NCI-H524 (cell line): ENCODE data around the gene PI4KB.

Experiments used
- DNase-seq, 2 experiments: peaks; one replicate each; lab custom pipeline; 2025; lab: John Stamatoyannopoulos, UW

Gene PI4KB

DNA sequence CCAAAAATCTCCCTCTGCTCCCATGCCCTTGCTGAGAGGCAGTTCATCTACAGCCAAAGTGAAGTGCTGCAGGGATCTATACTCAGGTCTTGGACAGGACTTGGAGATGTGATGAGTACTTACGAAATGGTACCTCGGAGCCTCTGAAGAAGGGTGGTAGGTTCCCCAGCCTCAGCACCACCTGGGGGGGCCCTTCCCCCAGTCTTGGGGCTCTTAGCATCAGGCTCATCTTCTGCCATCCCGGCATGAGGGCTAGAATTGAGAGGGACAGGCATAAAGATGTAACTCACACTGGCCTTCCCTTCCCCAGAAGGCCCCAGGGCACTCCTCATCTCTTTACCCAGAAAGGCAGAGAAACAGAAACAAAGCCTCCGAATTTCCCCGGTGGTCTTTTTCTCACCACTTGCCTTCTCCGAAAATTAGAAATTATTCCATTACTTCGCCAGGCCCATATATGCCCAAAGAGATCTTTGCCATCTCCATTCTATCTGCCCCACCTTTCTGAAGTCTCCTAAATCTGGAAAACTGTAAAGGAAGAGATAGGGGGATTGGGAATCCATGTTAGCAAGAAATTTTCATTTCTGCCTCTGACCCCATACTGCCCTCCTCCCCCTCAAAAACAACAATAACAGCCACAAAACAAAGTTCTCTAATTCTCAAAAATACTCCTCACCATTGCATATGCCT lies 19.0 kb upstream of the PI4KB start:
- peak in 1 of 2 experiments; percentile 16 for DNase-seq

DNA sequence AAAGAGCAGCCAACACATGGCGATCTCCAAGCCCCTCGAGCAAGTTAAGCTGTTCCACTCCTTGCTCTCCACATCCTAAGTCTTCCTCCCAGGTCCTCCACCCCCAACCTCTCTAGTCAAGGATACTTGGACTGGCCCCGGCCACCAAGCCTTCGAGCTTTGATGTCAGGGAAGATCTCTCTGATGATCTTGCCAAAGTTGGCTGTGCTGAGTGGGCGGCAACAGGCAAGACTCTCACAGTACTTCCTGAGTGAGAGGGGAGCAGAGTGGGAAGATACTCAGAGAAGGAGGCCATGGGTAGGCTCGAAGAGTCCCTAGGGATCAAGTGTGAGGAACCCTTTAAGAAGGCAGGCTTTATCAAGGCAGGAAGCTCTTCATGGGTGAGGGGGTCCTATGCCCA lies 17.1 kb upstream of the PI4KB start:
- no peak for DNase-seq

DNA sequence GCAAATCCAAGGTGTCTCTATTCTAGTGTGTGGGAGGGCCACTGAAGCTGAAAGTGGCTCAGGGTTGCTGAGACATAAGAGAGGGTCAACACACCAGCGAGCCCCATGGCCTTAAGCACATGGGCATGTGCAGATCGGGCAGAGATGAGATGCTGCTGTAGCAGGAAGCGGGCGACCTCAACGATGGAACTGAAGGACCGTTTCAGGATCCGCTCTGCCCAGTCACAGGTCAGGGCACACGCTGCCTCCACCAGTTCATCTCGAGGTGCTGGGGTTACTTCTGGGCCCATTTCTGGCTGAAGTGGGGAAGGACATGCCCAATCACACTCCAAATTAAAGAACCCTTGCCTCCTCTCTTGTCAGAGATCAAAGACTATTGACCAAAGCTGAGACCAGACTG lies 16.4 kb upstream of the PI4KB start:
- DNase-seq, result no peak

DNA sequence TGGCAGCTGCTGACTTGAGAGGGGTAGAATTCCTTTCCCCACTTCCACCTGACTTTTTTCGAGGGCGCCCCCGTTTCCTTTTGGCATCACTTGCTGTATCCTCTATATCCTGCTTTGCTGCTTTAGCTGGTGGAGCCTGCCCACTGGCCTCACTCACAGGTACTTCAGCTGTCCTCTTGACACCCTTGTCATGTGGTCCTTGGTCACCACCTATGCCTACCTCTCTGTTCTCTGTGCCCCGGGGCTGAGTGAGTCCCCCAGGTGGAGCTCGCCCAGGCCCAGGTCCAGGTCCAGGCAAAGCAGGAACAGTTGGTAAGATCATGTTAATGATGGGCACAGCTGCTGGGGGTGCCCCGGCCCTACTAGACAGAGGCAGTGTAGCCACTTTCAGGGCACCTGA lies 15.4 kb upstream of the PI4KB start:
- no peak for DNase-seq

DNA sequence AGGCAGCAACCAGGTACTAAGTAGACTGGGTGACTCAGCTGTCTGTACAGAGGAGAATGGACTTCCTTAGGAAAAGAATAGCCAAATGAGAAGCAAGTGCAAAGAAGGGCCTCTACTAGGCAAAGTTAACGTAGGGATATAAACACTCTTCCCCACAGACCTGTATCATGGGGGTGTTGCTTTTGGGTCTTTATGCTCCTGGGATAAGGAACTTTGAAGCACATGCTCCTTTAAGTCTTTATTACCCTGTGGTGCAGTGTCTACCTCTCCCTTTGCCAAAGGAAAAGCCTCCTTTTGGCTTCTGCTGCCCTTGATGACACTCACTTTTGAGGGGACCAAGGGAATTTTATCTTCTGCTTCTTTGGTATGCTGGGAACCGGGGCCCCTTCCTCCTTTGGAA lies 14.8 kb upstream of the PI4KB start:
- DNase-seq, result no peak

DNA sequence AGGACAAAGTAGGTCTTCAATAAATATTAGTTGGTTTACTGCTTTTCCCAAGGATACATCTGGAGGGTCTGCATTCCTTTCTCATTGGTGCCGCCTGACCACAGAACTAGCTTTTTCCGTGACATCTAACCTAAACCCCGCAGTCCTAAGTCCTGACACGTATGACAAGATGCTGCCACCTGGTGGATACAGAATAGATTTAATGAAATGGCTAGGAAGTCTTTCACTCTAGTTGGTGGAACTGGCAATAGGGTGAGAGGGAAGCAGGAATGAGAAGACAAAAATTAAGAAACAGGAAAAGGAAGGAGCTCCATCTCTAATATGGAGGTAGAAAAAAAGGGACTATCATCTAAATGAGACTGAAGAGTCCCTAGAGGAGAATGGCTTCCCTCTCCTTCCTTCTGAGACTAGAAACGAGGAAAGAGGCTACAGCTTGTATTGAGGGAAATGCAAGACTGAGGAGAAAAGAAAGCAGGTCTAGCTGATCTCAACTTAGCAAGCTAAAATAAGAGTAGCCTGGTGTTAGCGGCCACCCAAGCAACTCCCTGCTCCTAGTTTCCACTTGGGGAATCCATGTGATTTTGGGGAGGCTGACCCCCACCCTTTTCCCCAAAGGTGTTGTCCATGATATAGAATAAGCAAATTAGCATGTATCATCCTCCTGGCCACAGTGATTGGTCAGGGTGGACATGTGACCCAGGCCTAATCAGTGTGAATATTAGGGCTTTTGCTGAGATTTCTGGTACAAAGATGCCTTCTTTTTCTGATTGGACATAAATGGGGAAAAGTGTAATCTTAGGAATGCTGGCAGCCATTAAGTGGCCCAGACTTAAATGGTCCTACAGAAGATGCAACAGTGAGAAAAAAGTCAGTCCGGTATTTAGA lies 13.9 kb upstream of the PI4KB start:
- peak; percentile 29 to 79 for DNase-seq

DNA sequence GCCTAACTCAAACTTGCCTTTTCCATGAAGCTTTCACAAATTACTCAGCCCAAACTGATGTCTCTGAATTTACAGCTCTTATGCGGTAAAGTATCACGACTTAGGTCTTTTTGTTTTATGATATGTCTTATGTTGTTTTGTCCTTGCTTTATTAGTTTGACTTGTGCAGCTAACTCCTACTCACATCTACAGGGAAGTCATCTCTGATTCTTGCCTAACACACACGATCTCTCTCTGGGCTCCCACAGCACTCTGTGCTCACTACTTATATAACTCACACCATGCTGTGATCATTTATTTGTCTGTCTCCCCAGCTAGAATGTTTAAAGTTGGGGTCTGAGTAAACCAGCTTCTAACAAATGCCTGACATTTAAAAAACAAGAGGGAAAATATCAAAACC lies 9.3 kb upstream of the PI4KB start:
- DNase-seq, result no peak

DNA sequence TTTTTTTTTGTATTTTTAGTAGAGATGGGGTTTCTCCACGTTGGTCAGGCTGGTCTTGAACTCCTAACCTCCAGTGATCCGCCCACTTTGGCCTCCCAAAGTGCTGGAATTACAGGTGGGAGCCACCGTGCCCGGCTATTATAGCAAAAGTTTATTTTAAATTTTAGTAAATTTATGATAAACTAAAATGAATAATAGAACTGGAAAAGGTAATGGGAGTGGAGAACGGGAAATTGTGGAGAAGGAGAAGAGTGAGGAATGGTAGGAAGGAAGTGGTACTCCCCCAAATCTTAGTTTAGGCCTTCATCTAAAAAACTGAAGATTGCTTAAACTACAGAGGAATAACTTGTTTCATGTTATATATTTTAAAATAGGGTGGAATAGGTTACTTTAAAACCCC lies 7.6 kb upstream of the PI4KB start:
- no peak for DNase-seq

DNA sequence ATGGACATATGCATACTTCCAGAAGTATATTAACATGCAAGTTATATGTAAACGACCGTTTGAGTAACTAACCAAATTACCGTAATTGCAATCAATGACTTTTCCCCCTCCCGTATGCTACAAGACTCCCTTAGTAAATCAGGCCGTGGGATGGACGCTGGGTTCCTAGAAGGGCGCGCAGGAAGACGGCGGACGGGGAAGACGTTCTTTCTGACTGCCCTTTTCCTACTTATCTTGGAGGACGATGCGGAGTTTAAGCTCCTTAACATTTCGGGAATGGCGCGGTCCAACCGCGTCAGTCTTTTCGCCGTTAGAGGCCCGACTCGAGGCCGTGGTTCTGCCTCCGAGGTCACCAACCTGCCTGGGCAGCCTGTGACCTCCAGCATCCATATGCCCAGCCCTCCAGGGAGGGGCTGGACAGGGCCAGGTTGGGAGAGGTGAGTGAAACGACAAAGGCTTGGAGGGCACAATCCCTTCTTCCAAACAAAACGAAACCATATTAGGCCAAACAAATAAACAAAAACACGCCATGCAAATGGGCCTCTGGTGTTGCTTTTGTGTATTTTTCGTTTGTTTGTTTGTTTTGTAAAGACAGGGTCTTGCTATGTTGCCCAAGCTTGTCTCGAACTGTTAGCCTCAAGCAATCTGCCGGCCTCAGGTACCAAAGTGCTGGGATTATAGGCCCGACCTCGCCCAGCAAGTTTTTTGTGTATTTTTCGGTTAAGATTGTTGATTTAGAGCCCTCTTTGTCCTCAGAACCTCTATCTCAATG lies 873 bp upstream of the PI4KB start:
- no peak for DNase-seq

DNA sequence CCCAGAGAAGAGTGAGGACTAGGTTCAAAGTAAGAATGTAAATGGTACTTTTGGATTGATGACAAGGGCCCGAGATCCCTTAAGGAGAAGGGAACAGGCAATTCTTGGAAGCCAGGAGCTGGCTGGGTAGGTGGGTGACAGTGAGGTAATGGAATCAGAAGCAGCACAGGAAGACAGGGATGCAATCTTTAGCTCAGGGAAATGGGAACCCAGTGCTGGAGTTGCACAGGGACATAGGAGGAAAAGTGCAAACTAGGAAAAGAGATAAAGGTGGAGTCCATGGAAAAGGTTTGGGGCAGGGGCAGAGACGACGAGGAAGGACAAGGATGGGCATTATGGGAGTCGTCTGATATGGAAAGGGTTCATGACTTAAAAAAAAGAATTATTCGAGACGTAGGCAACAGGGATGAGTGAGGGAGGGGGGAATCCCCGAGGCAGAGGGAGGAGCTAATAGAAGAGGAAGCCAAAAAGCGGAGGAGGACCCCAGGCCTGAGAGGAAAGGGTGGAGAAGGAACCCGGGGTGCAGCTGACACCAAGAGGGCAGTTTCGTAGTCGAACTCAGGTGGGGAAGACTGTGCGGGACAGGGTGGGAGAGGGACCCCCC lies 495 bp downstream of the PI4KB start:
- DNase-seq, result peak in 1 of 2 experiments; percentile 42

DNA sequence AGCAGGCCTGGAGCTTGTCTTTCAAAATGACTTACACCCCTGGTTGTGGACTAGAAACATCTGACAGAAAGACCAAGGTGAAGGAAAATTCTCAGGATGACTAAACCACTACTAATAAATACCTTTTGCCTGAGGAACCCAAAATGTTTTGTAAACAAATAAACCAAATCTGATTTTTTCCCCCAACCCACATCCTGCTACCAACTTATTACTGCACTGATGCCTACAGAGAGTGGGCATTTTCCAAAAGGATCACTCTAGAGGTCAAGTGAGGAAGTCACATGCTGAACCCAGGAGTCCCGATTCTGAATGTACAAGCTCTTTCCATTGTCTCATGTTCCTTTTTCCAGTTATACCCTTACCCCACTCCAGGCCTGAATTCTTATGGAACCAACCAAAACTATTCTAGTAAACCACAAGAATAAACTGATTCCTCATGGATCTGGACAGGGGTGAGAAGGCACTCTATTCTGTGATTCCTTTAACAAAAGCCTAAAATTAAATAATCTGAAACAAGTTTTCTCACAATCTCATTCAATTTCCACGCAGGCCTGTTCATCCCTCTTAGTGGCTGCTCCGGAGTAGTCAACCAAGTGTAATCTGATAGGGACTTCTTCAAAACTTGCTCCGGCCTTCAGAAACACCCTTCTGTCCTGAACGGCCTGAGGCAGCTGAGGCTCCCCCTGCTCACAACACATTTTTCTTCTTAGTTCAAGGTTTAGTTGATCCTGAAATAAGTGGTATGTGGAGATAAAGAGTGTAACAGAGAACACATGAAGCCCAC lies 1.4 kb downstream of the PI4KB start:
- no peak for DNase-seq

DNA sequence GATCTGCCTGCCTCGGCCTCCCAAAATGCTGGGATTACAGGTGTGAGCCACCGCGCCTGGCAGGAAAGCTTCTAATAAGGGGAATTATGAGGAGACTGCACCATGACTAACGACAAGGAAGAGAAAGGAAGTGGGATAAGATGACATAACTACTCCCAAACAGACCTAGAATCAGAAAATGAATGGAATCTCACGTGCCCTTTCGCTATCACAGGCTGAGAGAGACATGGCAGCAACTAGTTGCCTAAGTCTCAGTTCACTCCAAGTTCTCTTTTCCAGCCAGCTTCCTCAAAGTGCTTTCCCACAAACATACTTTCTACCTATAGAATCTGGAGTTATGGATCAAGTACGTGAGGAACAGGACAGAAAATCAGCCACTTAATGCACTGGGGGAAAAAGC lies 2.0 kb downstream of the PI4KB start:
- DNase-seq, result no peak

DNA sequence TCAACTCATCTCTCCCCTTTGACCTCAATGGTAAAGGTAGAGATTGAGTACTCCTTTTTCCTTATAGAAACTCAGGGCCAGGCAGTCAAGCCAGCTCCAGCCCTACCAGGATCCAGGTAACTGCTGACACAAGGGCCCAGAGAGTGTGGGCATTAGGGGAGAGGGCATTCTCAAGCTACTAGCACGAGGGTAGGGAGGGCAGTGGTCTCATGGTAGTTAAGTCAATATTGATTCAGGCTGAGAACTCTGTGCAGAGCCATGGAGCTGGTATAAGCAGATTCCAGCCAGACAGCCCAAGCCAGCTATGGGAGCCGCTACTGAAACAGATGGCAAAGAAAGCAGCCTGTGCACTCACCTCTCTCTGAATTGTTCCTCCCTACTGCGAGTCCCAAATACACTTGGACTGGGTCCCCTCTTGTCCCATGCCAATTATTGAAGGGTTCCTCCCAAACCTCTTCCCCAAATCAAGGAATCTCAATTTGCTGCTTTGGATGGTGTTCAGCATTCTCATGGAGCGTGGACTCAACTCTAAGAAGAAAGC lies 2.8 kb downstream of the PI4KB start:
- DNase-seq, result no peak

DNA sequence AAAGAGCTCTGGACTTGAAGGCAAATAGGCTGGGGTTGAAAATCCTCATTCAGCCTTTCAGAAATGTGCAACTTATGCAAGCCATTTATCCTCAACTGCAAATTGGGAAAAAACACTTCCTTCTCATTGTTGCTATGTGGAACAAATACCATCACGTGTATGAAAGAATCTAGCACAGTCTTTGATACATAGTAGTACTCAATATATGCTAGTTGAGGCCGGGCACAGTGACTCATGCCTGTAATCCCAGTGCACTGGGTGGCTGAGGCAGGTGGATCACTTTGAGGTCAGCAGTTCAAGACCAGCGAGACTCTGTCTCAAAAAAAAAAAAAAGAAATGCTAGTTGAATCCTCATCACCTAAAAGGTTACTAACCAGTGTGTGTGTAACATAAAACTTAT lies 8.2 kb downstream of the PI4KB start:
- DNase-seq, result no peak

DNA sequence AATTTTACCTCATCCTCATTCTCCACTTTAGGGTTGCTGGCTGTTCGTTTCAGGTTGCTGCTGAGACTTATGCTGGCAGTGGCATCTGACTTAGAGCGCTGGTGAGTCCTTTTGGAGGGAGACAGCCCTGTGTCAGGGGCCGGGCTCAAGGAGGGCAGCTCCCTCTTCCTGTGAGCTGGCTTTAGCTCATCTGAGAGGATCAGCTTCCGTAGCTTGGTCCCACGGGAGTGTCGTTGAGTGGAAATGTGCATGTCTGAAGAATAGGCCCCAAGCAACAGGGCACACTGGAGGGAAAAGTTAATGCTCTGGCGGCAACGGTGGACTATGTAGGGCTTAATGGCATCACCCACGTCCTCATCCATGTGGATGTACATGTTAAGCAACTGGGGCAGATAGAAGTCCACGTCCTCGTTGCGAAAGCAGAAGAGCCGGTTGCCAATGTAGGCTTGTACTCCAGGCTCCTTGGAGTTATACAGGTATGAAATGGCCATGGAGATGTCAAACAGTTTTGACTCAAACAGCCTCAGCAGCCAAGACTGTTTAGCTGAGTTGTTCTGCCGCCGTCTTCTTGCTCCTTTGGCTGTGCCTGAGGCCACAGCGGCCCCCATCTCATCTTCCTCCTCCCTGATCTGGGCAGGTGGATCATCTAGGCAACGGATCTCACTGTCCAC lies 11.5 kb downstream of the PI4KB start:
- no peak for DNase-seq

DNA sequence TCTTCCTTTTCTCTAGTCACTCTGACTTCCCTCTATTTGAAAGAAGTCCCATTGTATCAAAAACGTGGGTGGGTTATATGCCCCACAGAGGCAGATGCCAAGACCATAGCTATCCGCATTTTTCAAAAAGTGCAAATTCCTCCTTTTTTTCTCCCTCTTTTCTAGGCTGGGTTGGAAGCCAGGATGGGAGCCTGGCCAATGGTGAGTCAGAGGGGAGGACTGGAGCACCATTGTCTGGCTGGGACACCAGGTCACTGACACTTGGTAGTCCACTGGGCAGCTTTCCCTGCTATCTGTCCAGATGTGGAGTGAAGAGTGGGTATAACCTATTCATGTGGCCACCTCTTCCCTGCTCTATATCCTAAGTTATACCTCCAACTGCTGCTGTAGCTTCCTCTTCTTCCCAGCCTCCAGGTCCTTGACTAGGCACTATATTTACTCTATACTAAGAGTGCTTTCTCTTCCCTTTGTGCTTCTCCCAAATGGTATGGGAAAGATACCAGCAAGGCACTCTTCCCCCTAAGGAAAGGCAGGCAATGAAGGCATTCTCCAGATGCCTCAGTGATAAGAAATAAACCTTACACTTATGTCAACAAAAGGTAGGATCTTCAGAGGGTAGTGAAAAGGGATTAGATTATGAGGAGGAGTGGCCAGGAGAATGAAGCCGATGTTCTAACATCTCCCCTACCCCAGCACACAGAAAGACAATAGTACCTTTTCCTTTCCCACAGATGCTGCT lies 12.9 kb downstream of the PI4KB start:
- DNase-seq, result no peak

DNA sequence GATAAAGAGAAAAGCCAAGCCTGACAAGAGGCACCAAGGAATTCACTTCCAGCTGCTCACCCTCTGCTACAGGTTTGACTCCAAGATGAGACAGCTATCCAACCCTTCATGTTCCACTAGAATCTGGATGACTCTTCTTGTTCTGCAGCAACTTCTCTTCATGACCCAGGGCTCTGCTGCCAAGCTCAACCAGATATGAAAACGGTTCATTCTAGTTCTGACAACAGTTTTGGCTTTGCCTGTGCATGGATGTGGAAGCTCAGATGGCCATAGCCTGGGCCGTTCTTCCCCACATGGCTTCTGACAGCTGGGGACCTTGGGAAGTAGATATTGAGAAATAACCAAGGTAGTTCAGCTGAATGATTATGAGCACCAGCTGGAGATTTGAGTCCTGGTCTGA lies 13.7 kb downstream of the PI4KB start:
- DNase-seq, result no peak

DNA sequence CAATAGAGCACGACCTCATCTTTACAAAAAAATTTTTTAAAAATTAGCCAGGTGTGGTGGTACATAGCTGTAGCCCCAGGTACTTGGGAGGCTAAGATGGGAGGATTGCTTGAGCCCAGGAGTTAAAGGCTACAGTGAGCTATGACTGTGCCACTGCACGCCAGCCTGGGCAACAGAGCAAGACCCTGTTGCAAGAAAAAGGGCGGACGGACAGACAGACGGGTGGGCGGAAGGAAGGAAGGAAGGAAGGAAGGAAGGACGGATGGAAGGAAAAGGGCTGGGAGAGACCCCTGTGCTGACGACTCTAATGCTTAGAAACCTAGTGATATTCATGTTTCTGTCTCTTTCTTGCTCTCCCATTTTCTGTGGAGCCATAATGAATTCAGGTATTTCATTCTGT lies 14.4 kb downstream of the PI4KB start:
- DNase-seq, result no peak

DNA sequence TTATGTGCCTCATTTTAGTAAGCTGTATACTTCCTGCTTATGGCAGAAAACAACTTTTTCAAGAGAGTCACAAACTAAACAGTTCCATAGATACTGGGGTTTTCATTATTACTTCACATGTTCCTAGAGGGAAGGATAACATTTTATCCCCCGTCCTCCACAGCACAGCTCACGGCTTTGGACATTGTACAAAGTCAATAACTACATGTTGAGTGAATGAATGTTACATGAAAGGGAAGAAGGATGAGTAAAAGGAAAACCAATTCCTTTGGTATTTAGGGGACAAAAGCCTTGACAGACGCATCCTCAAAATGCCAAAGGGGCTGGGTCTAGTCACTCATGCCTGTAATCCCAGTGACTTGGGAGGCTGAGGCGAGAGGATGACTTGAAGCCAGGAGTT lies 14.8 kb downstream of the PI4KB start:
- no peak for DNase-seq
